ENCODE measurements around the gene SLC7A9. TPM values are rescaled to one million over a fixed set of nuclear protein-coding genes. Genes with fewer than 3 reads are reported as not detected.

Gene SLC7A9
- total RNA-seq, 2 experiments from 2014 or later, result not detected

DNA sequence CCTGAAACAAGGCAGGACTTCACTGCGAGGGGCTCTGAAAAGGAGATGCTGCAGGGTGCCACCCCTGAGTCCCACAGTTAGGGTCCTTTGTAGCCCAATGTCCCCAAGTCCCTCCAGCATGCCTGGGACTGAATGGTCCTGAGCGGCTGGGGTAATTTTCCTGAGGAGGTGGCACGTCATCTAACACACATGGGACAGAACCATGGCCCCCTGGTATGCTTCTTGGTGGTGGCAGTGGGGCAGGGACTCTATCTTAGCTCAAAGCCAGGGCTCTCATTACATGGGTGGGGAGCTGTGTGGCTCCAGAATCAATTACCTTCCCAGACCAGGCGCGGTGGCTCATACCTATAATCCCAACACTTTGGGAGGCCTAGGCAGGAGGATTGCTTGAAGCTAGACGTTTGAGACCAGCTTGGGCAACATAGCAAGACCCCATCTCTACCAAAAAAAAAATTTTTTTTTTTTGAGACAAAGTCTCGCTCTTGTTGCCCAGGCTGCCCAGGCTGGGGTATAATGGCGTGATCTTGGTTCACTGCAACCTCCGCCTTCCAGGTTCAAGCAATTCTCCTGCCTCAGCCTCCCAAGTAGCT is 7.9 kb upstream of the SLC7A9 start:
- ATAC-seq, result no peak
- POLR2A ChIA-PET, result no interaction called here
- Mint-ChIP-seq H3K27me3 (no peaks in the 10 kb centered on the region), H3K36me3 (ENCODE audit: low read depth) (no peaks in the 10 kb centered on the region), H3K4me1 (ENCODE audit: low read depth) (no peaks in the 10 kb centered on the region), H3K27ac (no peak overlapping the region), H3K9me3 (no peaks in the 10 kb centered on the region), H3K4me3 (no peak overlapping the region)
- CTCF ChIA-PET, result interaction anchor here (0.7 kb wide), 1 partner anchor 1352 kb away, joined by 3 read pairs; no protein-coding TSS in a partner anchor
- TF ChIP-seq, protein P1, sequence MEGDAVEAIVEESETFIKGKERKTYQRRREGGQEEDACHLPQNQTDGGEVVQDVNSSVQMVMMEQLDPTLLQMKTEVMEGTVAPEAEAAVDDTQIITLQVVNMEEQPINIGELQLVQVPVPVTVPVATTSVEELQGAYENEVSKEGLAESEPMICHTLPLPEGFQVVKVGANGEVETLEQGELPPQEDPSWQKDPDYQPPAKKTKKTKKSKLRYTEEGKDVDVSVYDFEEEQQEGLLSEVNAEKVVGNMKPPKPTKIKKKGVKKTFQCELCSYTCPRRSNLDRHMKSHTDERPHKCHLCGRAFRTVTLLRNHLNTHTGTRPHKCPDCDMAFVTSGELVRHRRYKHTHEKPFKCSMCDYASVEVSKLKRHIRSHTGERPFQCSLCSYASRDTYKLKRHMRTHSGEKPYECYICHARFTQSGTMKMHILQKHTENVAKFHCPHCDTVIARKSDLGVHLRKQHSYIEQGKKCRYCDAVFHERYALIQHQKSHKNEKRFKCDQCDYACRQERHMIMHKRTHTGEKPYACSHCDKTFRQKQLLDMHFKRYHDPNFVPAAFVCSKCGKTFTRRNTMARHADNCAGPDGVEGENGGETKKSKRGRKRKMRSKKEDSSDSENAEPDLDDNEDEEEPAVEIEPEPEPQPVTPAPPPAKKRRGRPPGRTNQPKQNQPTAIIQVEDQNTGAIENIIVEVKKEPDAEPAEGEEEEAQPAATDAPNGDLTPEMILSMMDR (IDR thresholded peaks at IDR 0.05), result no peak
- intact Hi-C loops (cut with micrococcal nuclease), result no loop called here
- DNase-seq, result no peak

DNA sequence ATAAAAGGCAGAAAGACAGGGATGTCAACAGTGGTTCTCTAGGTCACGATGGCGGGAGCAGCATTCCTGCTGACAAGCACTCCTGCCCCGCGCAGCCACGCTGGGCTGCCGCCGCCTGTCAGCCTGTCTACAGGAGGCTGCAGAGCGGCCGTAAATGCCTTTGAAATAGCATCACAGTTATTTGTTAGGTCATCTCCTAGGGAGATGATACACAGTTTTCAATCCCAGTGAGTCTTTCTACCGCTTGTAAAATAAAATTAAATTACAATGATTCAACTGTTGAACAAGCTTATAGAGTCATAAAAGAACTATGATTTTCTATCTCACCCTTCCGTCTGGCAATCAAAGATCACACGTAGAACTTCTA is 7.3 kb upstream of the SLC7A9 start:
- TF ChIP-seq, protein P1 (IDR thresholded peaks at IDR 0.05), result no peak
- Mint-ChIP-seq H3K4me3 (no peak overlapping the region), H3K27me3 (no peaks in the 10 kb centered on the region), H3K36me3 (ENCODE audit: low read depth) (no peaks in the 10 kb centered on the region), H3K9me3 (no peaks in the 10 kb centered on the region), H3K4me1 (ENCODE audit: low read depth) (no peaks in the 10 kb centered on the region), H3K27ac (no peak overlapping the region)
- ATAC-seq (no peak), DNase-seq (no peak)
- CTCF ChIA-PET, result interaction anchor here (0.7 kb wide), 1 partner anchor 1351 kb away, joined by 3 read pairs; no protein-coding TSS in a partner anchor
- POLR2A ChIA-PET, result no interaction called here
- intact Hi-C loops (cut with micrococcal nuclease), result no loop called here

DNA sequence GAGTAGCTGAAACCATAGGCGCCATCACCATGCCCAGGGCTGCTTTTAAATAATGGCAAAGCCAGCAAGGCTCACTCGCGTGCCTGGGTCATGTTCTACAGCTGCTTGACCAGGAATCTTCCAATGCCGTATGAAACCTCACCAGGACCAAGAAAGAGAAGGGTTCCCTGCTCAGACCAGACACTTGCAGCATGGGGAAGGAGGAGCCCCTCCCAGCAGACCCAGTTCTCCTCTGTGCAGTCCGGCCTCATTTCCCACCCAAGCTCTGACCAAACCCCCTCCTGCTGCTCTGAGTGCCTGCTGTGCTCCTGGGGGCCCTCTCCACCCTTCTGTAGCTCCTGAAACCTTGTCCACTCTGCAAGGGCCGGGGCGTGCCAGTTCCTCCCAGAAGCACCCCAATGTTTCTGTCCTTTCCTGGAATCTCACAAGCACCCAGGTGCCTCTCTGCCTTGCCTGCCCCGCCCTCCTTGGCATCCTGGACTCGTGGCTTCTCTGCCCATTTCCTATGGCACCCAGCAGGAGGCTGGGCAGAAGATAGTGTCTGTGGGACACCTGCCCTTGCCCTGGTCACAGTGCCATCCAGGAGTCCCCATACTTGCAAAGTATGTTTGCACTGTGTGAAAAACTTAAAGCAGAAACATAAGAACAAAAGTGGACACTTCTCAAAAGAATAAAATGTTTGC is 6.8 kb upstream of the SLC7A9 start:
- no peak overlapping the region for H3K27ac Mint-ChIP-seq
- H3K27me3 Mint-ChIP-seq, result no peaks in the 10 kb centered on the region
- POLR2A ChIA-PET, result no interaction called here
- no peak for DNase-seq
- H3K4me3 Mint-ChIP-seq, result no peak overlapping the region
- no peaks in the 10 kb centered on the region for H3K36me3 Mint-ChIP-seq (ENCODE audit: low read depth)
- ATAC-seq, result no peak
- H3K9me3 Mint-ChIP-seq, result no peaks in the 10 kb centered on the region
- TF ChIP-seq, protein P1 (IDR thresholded peaks at IDR 0.05), result no peak
- intact Hi-C loops (cut with micrococcal nuclease), result no loop called here
- CTCF ChIA-PET, result no interaction called here
- no peaks in the 10 kb centered on the region for H3K4me1 Mint-ChIP-seq (ENCODE audit: low read depth)

DNA sequence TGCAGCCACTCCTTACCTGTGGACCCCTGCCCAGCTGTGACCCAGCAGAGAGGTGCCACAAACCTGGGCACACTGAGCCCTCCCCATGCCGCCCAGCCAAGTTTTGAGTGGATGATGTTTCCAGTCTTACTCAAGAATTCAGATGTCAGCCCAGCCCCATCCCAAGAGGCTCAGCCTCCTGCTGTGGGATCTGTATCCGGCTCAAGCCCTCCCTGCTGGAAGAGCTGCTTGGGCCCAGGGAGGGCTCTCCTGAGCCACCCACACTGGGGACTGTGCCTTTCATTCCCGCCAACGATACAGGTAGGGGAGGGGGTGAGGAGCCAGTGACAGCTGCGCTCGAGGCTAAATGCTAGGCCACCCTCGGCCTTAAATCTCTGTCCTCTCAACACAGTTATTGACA is 5.9 kb upstream of the SLC7A9 start:
- no peak for ATAC-seq
- intact Hi-C loops (cut with micrococcal nuclease), result no loop called here

DNA sequence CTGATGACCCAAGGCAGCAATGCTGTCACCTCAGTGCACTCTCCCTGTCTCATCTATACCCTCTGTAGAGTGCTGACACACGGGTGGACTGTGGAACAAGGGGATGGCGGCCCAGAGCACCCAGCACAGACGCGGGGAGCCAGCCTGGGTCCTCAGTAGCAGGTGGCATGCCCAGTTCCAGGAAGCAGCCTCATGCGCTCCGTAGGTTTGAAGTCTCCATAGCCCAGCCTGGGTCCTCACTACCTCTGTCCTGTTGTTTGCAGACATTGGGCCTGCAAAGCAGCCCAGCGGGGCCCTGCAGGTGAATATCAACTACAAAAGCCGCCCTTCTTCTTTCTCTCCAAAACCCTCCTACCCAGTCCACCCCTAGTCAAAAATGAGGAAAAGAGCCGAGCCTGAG is 5.0 kb upstream of the SLC7A9 start:
- Mint-ChIP-seq H3K4me3 (no peak overlapping the region), H3K27ac (no peak overlapping the region), H3K9me3 (no peaks in the 10 kb centered on the region), H3K36me3 (ENCODE audit: low read depth) (no peaks in the 10 kb centered on the region), H3K4me1 (ENCODE audit: low read depth) (no peaks in the 10 kb centered on the region), H3K27me3 (no peaks in the 10 kb centered on the region)
- TF ChIP-seq, protein P1 (IDR thresholded peaks at IDR 0.05), result no peak
- ATAC-seq (no peak), DNase-seq (no peak)
- CTCF ChIA-PET, result no interaction called here
- intact Hi-C loops (cut with micrococcal nuclease), result no loop called here
- POLR2A ChIA-PET, result no interaction called here

More for the DNA sequence above, 5.9 kb upstream of the SLC7A9 start:
- POLR2A ChIA-PET, result no interaction called here
- no peaks in the 10 kb centered on the region for H3K27me3 Mint-ChIP-seq
- CTCF ChIA-PET, result no interaction called here
- TF ChIP-seq, protein P1 (IDR thresholded peaks at IDR 0.05), result no peak
- H3K9me3 Mint-ChIP-seq, result no peaks in the 10 kb centered on the region
- H3K4me1 Mint-ChIP-seq (ENCODE audit: low read depth), result no peaks in the 10 kb centered on the region
- H3K27ac Mint-ChIP-seq, result no peak overlapping the region
- H3K4me3 Mint-ChIP-seq, result no peak overlapping the region
- H3K36me3 Mint-ChIP-seq (ENCODE audit: low read depth), result no peaks in the 10 kb centered on the region
- DNase-seq, result no peak
